HG03060 (cell line): ENCODE data around the gene RGS10.
A peak's percentile ranks its signal among the peaks of the same experiment; 100 is the strongest.

ENCODE experiments used
- ATAC-seq: cut with Tn5 transposase; IDR thresholded peaks from one replicate; pipeline ENCODE4 v1.9.1; 2021; ENCODE audit warnings: low read depth, moderate number of reproducible peaks; ENCODE audit not compliant: unreplicated experiment

RGS10 gene

DNA sequence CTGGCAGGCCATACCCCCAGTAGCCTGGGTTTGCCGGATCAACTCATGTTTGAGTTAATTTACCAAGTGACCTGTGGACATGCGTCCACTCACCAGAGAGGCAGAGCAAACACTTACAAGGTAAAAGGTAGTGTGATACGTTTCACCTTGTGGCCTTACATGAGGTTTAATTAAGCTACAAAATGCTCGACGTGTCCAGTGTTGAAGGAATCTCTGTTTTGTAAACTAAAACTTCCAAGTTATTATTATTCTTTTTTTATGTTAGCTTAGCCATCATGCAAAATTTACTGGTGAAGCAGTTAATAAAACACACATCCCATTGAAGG lies 42.9 kb downstream of the RGS10 start:
- no peak for ATAC-seq

DNA sequence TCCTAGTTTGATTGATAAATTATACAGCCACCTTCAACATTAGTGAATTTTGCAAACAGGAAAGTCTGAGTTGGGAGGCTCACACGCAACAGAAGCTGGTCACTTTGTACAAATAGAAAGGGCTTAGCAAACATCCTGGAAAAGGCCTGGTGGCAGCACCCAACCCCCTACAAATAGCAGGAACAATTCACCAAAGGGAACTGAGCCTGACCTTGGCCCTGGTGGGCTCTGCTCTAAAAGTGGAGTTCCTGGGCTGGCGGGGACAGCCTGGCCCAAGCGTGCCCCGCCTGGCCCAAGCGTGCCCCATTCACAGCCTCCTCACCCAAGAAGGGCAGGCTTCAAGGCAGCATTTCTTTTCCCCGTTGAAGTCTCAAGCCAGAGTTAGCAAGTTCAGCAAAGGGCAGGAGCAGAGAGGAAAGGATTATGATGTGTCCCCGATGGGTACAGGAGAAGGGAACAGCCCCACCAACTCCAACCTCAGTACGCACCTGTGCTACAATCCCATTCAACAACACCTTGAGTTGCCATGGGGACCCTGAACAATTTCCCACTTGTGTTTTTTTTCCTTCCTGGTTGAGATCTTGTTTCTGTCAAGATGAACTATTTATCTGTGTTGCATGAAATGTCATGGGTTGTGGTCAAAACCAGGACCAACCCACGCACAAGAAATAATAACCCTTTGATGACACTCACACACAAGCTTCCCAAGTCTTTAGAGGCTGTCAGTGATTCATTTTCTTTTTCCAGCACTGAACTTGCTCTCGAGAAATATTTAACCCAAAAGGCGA lies 43.4 kb downstream of the RGS10 start:
- no peak for ATAC-seq

DNA sequence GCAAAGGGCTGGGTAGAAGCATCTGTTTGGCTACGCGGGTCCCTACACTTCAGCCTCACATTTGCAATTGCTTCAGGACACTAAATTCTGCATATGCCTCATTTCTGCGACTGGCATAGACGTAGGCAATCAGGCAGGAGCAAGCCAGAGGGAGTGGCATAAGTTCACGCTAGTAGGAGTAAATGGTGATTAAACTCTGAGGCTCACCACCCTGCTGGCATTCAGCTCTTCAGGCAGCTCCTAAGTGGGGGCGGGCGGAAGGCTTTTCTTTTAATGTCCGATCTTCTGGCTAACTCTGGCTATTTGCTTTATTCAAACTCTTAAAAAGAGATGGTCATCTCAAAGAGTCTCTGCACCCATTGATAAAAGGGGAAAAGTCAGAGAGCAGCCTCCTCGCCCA lies 45.3 kb downstream of the RGS10 start:
- no peak for ATAC-seq

DNA sequence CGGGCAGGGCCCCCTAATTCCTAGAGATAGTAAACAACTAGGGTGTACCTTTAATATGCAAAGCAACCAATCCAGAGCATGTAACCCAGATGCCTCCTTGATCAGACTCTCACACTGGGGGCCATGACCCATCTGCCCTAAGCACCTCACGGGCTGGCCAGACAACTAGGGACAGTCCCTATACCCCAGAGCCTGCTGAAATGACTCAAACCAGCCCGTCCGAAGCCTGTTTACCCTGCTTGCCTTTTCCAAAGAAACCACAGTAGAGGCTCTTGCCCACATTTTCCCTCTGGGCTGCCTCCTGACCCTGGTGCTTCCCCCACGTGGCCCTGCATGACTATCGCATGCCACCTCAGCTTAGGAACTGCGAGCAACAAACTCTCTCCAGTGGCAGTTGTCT lies 46.2 kb downstream of the RGS10 start:
- peak; percentile 45 for ATAC-seq

DNA sequence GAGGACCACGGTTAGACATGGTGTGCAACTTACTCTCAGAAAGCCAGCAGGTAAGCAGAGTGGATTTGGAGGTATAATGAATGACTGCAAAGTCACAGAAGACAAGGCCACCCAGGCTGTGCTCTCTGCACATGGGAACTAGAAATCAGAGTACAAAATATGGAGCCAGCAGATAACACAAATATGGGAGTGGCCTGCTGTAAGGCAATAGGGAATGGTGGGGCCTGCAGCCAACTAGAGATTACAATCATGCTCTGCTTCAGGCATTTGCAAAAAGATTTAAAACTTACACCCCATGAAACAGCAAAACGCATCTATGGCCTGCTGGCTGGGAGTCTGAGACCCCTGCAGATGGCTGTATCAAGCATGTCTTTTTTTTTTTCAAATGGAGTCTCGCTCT lies 47.0 kb downstream of the RGS10 start:
- no peak for ATAC-seq

DNA sequence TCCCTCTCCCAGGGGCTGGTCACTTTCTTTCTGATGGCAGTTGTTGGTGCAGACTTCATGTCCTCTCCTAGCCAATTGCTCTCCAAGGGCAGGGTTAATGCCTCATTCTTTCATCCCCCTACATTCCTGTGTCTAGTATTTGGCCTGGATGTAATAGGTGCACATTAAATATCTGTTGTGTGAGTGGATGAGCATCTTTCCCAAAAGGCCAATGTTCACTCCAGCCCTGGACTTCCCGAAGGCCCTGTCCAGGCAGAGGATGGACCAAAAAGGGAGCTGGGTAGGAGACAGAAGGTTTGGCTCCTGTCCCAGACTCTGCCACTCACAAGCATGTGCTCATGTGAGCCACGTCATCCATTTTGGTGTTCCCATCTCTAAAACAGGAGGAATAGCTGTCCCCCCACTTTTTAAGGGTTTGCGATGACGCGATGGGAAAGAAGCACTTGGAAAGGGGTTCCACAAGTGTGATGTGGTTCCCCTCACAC lies 47.5 kb downstream of the RGS10 start:
- no peak for ATAC-seq

DNA sequence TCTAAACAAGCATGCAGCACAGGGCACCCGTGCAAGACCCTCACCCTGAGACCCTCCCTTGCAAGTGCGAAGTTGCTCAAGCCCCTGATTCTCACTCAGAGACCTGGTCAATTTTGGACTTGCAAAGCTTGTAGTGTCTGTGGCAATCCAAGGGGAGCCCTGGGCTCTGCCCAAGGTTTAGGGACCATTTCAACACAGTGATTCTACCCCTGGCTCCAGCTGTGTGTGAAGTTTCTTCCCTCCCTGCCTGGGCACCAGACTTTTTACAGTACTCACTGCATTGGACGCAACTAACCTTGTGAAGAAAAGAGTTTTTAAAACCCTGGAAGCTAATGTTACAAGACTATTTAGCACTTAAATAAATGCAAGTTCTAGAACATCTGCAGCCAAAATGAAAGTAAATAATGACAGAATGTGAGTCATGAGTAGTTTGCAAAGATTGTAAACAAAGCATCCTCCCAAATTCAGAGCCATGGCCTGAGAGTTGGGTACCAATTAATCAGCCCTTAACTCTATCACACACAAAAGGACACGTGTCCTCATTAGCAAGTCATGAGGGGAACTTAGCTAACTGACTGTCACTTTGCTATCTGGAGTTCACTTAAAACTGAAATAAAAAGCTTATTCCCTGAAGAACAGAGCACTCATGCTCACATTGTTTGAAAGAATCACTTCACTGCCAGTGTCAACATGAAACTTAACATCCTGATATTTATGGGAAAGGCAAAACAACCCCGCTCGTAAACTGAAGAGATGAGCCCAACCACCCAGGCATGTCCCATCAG lies 48.1 kb downstream of the RGS10 start:
- ATAC-seq = no peak

DNA sequence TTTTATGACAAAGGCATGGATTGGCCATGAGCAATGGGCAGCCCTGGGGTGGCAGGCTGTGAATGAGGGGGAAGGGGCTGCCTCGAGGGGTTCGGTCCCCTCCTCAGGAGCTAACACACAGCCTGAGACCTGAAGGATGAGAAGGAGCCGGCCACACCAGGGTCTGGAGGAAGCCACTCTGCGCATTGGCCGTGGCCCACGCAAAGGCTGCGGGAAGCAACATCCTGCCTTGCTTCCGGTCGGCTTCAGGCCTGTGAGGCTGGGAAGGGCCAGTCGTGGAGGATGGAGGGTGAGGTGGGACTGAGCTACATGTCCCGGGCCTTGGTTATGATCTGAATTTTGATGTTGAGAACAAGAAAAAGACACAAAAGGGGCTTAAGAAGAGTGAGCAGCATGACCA lies 49.4 kb downstream of the RGS10 start:
- ATAC-seq = no peak

DNA sequence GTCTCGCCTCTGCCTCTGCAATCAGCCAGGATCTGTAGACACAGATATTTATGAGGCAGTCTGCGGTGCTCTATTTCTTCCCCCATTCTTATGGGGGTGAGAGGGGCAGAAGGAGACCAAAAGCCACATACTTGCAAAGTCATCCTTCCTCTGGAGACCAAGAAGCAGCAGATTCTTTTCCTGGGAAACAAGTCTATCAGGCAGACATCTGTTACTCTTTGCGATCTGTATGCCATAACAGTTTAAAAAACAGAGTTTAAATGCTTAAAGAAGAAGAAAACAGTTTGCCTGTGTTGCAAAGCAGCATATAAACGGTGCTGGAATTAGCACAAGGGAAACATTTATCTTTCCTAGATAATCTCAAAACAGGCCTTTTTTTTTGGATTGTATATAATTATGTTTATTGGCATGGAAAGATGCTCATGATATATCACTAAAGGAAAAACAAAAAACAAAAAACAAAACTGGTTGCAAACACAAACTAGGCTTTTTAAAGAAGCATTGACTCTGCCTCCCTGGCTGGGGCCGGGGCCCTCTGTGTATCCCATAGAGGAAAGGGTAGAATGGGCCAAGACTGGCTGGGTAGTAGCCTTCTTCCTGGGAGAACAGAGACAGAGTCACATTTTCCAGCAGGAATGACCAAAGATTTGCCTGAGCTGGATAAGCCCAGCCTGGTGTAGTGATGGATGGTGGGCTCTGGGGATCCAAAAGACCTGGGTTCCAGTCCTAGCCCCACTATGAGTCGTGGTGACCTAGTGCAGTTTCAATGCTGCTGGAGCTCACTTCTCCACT lies 50.4 kb downstream of the RGS10 start:
- no peak for ATAC-seq

DNA sequence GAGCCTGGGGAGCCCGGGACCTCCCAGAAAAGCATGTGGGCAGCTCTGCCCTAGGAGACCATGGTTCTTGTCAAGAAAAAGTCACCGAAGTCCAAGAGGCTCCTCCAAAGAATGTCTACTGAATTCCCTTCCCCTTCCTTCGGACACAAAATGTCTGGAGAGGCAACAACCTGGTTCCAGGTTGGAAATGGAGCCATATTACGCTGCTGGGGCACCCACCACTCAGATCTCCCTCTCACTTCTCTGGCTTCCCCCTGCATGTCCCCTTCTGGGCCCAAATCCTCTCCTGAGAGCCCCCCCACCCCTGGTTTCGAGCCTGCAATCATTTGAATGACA lies 52.6 kb downstream of the RGS10 start:
- ATAC-seq = no peak

DNA sequence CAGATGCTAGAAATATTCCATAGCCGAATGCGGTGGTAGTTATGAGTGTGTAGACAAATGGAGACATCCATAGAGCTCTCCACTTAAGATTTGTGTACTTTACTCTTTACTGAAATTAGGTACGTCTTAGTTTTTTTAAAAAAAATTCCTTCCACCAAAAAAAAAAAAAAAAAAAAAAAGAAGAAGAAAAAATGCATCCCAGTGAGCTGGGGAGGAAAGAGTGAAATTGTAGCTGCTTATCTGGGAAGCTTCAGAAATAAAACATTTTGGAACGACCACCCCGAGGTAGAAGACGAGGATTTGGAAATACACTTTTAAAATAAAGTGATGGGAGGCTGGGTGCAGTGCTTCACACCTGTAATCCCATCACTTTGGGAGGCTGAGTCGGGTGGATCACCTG lies 53.8 kb downstream of the RGS10 start:
- no peak for ATAC-seq

DNA sequence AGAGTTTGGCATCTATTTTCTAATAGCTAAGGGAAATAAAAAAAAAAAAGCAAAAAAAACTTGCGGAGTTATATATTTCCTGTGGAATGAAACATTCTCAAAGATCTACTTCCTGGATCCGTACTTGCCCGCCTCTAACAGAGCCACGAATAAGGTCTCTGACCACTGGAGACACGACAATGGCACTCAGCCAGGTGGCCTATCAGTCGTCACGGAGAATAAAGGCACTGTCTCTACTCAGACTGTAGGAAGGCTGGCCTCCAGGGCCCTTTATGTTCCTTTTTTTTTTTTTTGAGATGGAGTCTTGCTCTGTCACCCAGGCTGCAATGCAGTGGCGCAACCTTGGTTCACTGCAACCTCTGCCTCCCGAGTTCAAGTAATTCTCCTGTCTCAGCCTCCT lies 58.7 kb downstream of the RGS10 start:
- no peak for ATAC-seq

DNA sequence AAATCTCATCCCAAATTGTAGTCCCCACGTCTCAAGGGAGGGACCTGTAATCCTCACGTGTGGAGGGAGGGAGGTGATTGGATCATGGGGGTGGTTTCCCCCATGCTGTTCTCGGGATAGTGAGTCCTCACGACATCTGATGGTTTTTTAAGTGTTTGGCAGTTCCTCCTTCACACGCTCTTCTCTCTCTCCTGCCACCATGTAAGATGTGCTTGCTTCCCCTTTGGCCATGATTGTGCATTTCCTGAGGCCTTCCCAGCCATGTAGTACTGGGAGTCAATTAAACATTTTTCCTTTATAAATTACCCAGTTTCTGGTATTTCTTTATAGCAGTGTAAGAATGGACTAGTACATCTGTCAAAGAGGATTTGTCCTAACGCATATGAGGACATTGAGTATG lies 59.5 kb downstream of the RGS10 start:
- ATAC-seq = no peak

DNA sequence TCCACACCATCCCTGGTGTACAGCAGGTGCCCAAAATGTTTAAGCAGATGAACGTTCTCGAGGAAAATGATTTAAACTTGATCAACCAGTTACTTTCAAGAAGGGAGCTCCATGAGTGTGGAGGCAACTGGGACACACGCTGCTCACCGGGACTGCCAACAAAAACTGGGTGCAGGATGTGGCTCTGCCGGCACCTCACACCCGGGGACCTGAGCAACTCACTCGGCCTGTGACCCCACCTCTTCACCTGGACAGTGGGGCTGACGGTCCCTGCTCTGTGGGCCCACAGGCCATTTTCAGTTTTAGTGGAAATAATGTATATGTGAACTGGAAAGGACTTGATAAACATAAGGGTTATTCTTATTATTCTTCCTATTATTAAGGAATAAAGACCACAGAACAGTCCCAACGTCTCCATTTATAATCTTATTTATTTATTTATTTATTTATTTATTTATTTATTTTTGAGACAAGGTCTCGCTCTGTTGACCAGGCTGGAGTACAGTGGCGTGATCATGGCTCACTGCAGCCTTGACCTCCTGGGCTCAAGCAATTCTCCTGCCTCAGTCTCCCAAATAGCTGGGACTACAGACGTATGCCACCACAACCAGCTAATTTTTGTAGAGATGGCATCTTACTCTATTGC lies 60.6 kb downstream of the RGS10 start:
- ATAC-seq = no peak

DNA sequence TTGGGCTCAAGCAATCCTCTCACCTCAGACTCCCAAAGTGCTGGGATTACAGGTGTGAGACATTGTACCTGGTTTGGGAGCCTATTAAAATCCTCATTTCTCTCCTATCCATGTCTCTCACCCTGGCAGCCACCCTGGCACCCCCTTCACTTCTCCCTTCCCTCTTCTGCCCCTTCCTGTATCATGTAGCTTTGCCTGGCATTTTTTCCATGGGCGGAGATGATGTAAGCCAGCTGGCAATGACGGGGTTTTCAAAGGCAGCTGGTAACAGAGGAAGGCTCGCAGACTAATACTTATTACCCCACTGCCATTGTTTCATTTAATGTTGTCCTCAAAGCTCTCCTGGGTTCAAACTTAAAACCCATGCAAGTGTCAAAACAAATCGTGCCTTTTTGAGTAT lies 61.9 kb downstream of the RGS10 start:
- ATAC-seq = no peak

DNA sequence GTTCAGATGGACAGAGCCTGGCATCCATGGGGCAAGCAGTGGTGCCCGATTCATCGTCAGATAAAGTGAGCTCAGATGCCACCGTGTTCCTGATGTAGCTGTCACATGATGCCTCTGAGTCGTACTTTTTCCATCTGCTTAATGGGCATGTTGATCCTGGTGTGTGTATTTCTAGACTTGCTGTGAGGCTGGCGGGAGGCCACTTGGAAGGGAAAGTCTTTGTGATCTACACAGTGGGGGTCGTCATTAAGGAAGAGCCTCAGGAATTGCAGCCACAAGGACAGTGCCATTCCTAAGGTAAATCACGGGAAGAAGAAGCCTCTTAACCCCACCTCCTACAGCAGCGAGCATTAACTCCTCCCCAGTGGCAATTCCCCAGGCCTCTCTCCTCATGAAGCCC lies 63.0 kb downstream of the RGS10 start:
- no peak for ATAC-seq

DNA sequence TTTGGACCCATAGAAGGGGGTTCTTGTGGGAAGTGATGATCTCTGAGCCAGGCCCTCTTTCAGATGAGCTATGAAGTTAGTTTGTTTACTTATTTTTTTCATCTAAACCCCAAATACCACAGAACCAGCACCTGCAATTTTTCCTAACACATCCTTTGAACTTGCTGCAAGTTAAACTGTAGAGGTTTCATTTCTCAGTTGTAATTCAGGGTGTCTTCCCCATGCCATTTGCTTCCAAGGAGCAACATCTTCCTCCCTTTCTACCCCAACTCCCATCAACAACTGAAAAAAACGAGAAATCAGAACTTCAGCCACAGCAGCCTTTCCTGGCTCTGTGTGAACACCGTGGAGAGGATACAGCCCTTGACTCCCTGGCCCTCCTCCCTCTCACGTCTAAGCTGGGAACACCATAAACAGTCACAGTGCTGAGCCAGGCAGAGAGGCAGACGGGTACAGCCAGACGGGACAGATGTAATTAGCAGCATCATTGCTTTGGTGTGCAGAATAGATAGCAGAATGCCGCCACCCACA lies 63.6 kb downstream of the RGS10 start:
- ATAC-seq = no peak

DNA sequence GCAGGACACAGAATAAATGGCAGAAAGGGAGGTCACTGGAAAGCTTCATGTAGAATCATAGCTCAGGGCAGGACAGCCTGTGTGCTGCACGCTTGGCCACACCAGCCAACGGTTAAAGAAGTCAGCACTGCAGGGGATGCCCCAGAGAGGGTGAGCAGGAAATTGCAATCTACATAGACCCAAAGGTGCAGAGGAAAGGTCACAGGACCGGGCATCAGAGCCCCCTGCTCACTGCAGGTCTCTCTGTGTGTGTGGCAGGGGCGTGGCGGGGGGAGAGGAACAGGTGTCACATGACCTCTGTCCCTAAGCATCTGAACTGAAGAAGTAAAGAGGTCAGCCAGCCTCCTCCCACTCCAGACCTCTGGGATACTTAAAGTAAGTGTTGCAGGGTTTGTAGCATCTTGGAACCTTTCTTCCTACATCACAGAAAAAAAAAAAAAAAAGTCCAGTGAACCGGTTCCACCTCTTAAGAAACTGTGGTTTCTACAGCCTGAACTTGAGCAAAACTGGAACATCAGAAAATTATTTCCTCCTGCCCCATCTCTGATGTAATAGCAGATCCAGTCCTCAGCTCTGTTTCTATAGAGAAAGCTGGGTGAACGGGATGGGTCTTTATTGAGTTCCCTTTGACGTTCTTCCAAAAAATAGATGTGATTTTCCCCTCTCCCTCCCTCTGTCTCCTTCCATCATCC lies 64.3 kb downstream of the RGS10 start:
- ATAC-seq = peak; percentile 69

DNA sequence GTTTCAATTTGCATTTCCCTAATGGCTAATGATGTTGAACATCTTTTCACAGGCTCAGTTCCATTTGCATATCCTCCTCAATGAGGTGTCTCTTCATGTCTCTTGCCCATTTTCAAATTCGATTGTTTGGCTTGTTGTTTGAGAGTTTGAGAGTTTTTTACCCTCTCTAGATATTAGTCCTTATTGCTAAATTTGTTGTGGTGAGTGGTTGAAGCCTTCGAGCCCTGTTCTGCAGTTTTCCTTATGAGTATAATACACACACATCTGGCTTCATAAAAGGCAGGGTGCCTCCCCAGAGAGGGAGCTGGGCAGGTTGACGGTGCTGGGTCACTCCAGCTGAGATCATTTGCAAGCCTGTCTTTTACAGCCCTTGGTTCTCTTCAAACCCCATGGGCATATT lies 65.1 kb downstream of the RGS10 start:
- ATAC-seq = peak; percentile 45

DNA sequence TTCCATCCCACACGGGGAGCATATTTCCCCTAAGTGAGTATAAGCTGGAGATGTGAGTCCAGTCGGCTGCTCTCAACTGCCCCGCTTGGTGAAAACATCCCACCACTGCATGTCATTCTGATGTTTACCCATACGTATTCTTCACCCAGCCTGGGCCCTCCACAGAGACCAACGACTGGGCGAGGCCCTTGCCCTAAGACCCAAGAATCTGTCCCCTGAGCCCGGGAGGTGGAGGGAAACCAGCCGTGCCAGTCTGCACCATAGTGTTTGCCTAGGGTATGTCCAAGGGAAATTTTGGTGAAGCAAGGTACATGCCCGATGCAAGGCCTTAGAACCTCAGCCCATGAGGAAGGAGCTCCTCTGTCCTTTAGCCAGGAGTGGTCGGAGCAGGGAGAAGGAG lies 67.9 kb downstream of the RGS10 start:
- ATAC-seq = no peak
